ENCODE measurements around the gene RHOXF1.
"Not testable (repeated sequence)": the region's sequence is repeated elsewhere in the genome, so short reads cannot be mapped to it uniquely, and the experiment has no call there.

RHOXF1 gene

GRCh38 chrX:120104707-120105106 is 11.0 kb downstream of the RHOXF1 start:
- not testable (repeated sequence) for H3K9me3 ChIP-seq (ENCODE audit: control insufficient read depth, insufficient read depth, low read length); H3K36me3 ChIP-seq (ENCODE audit: control insufficient read depth, low read length); H3K4me3 ChIP-seq (ENCODE audit: low read length); H3F3A ChIP-seq (ENCODE audit: control insufficient read depth, insufficient read depth); H4K20me1 ChIP-seq (ENCODE audit: control insufficient read depth, insufficient read depth, low read depth, low read length); H3K27ac ChIP-seq (ENCODE audit: low read depth, low read length); H3K4me2 ChIP-seq (ENCODE audit: low read length); H3K9me2 ChIP-seq (replicated peaks; ENCODE audit: control insufficient read depth, low read length); H3K79me2 ChIP-seq (ENCODE audit: control insufficient read depth, low read length); H3K4me1 ChIP-seq (ENCODE audit: control insufficient read depth, low read length); H3K27me3 ChIP-seq (ENCODE audit: control insufficient read depth, low read length)

GRCh38 chrX:120101057-120101456 is 14.7 kb downstream of the RHOXF1 start:
- not testable (repeated sequence) for H3K27me3 ChIP-seq (ENCODE audit: control insufficient read depth, low read length); H4K20me1 ChIP-seq (ENCODE audit: control insufficient read depth, insufficient read depth, low read depth, low read length); H3K36me3 ChIP-seq (ENCODE audit: control insufficient read depth, low read length); H3K27ac ChIP-seq (ENCODE audit: low read depth, low read length); H3K4me3 ChIP-seq (ENCODE audit: low read length); H3K9me2 ChIP-seq (replicated peaks; ENCODE audit: control insufficient read depth, low read length); H3K4me1 ChIP-seq (ENCODE audit: control insufficient read depth, low read length); H3K79me2 ChIP-seq (ENCODE audit: control insufficient read depth, low read length); H3F3A ChIP-seq (ENCODE audit: control insufficient read depth, insufficient read depth); H3K9me3 ChIP-seq (ENCODE audit: control insufficient read depth, insufficient read depth, low read length); H3K4me2 ChIP-seq (ENCODE audit: low read length)

GRCh38 chrX:120090208-120090607 is 25.5 kb downstream of the RHOXF1 start:
- no peaks in the 10 kb centered on the region for H3K9me2 ChIP-seq (replicated peaks; ENCODE audit: control insufficient read depth, low read length)

GRCh38 chrX:120087289-120088017 is 28.3 kb downstream of the RHOXF1 start:
- TF ChIP-seq EZH2phosphoT487 (IDR thresholded peaks at IDR 0.05; ENCODE audit: borderline replicate concordance, low read length): no peak
- no peak for TF ChIP-seq CTCF (IDR thresholded peaks at IDR 0.05; ENCODE audit: low read depth, low read length, poor library complexity, severe bottlenecking)
- no peaks in the 10 kb centered on the region for H3K9me3 ChIP-seq (ENCODE audit: control insufficient read depth, insufficient read depth, low read length)
- no peaks in the 10 kb centered on the region for H4K20me1 ChIP-seq (ENCODE audit: control insufficient read depth, insufficient read depth, low read depth, low read length)
- no peaks in the 10 kb centered on the region for H3K79me2 ChIP-seq (ENCODE audit: control insufficient read depth, low read length)
- H3K36me3 ChIP-seq (ENCODE audit: control insufficient read depth, low read length): no peaks in the 10 kb centered on the region
- H3K4me2 ChIP-seq (ENCODE audit: low read length): no peak overlapping the region
- H3K4me3 ChIP-seq (ENCODE audit: low read length): no peak overlapping the region
- no peak overlapping the region for H3K27ac ChIP-seq (ENCODE audit: low read depth, low read length)
- H3F3A ChIP-seq (ENCODE audit: control insufficient read depth, insufficient read depth): no peaks in the 10 kb centered on the region
- H3K9me2 ChIP-seq (replicated peaks; ENCODE audit: control insufficient read depth, low read length): no peaks in the 10 kb centered on the region
- no peaks in the 10 kb centered on the region for H3K4me1 ChIP-seq (ENCODE audit: control insufficient read depth, low read length)
- H3K27me3 ChIP-seq (ENCODE audit: control insufficient read depth, low read length): no peaks in the 10 kb centered on the region

More at GRCh38 chrX:120090208-120090607, 25.5 kb downstream of the RHOXF1 start:
- Histone ChIP-seq H3K9me3 (ENCODE audit: control insufficient read depth, insufficient read depth, low read length) (no peaks in the 10 kb centered on the region), H3K4me1 (ENCODE audit: control insufficient read depth, low read length) (no peaks in the 10 kb centered on the region), H3K27me3 (ENCODE audit: control insufficient read depth, low read length) (no peaks in the 10 kb centered on the region), H3K4me3 (ENCODE audit: low read length) (no peak overlapping the region), H3F3A (ENCODE audit: control insufficient read depth, insufficient read depth) (no peaks in the 10 kb centered on the region), H4K20me1 (ENCODE audit: control insufficient read depth, insufficient read depth, low read depth, low read length) (no peaks in the 10 kb centered on the region), H3K4me2 (ENCODE audit: low read length) (no peak overlapping the region), H3K79me2 (ENCODE audit: control insufficient read depth, low read length) (no peaks in the 10 kb centered on the region), H3K27ac (ENCODE audit: low read depth, low read length) (no peak overlapping the region), H3K36me3 (ENCODE audit: control insufficient read depth, low read length) (no peaks in the 10 kb centered on the region)
- TF ChIP-seq EZH2phosphoT487 (IDR thresholded peaks at IDR 0.05; ENCODE audit: borderline replicate concordance, low read length) (no peak), CTCF (IDR thresholded peaks at IDR 0.05; ENCODE audit: low read depth, low read length, poor library complexity, severe bottlenecking) (no peak)

GRCh38 chrX:120085553-120086185 is 30.0 kb downstream of the RHOXF1 start:
- not testable (repeated sequence) for H3K4me3 ChIP-seq (ENCODE audit: low read length); H3K9me2 ChIP-seq (replicated peaks; ENCODE audit: control insufficient read depth, low read length); H3K4me2 ChIP-seq (ENCODE audit: low read length); H3F3A ChIP-seq (ENCODE audit: control insufficient read depth, insufficient read depth); H3K79me2 ChIP-seq (ENCODE audit: control insufficient read depth, low read length); H4K20me1 ChIP-seq (ENCODE audit: control insufficient read depth, insufficient read depth, low read depth, low read length); H3K27me3 ChIP-seq (ENCODE audit: control insufficient read depth, low read length); H3K9me3 ChIP-seq (ENCODE audit: control insufficient read depth, insufficient read depth, low read length); H3K27ac ChIP-seq (ENCODE audit: low read depth, low read length); H3K36me3 ChIP-seq (ENCODE audit: control insufficient read depth, low read length); H3K4me1 ChIP-seq (ENCODE audit: control insufficient read depth, low read length)

GRCh38 chrX:120077590-120077989 is 38.1 kb downstream of the RHOXF1 start, which contains the start of gene RHOXF2B:
TSS of gene RHOXF2B (minus strand) at chrX:120077690. CDS start at chrX:120077552, 138 bp downstream.
- not testable (repeated sequence) for H3K9me3 ChIP-seq (ENCODE audit: control insufficient read depth, insufficient read depth, low read length); H3F3A ChIP-seq (ENCODE audit: control insufficient read depth, insufficient read depth); H3K36me3 ChIP-seq (ENCODE audit: control insufficient read depth, low read length); H3K4me1 ChIP-seq (ENCODE audit: control insufficient read depth, low read length); H3K27ac ChIP-seq (ENCODE audit: low read depth, low read length); H3K9me2 ChIP-seq (replicated peaks; ENCODE audit: control insufficient read depth, low read length); H3K79me2 ChIP-seq (ENCODE audit: control insufficient read depth, low read length); H4K20me1 ChIP-seq (ENCODE audit: control insufficient read depth, insufficient read depth, low read depth, low read length); H3K4me2 ChIP-seq (ENCODE audit: low read length); H3K4me3 ChIP-seq (ENCODE audit: low read length); H3K27me3 ChIP-seq (ENCODE audit: control insufficient read depth, low read length)

Data from DOHH2 (cell line).